Measurements from ENCODE around the gene SLC38A3. TPM values are rescaled to one million over a fixed set of nuclear protein-coding genes. Genes with fewer than 3 reads are reported as not detected.

SLC38A3 gene
- total RNA-seq, 1 donor, result not detected

DNA sequence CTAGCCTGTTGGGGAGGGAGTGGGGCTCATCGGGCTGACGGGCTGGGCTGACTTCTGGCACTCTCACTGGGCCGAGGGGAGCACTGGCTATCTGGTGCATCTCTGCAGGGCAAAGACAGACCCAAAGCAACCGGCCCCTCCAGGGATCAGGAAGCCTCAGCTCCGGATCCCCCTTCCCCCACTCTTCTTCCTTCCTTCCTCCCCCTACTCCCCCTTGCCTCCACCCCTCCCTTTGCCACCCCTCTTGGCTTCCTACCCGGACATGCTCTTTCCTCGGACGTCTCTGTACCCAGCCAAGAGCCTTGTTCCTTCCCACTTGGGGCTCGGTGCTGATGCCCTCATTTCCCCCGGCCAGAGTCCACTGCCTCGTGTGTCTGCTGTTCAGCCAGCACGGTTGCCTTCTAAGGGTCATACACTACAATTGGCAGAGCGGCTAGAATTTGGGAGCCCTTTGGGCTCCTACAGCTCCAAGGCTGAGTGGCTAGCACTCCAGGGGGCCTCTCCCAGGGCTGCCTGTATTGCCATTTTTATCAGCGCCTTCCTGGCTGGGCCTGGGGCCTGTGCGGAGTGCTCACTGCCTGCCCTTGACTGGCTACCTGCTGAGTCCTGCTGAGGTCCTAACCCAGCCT lies 39.0 kb upstream of the SLC38A3 start:
- TF ChIP-seq, protein P1, sequence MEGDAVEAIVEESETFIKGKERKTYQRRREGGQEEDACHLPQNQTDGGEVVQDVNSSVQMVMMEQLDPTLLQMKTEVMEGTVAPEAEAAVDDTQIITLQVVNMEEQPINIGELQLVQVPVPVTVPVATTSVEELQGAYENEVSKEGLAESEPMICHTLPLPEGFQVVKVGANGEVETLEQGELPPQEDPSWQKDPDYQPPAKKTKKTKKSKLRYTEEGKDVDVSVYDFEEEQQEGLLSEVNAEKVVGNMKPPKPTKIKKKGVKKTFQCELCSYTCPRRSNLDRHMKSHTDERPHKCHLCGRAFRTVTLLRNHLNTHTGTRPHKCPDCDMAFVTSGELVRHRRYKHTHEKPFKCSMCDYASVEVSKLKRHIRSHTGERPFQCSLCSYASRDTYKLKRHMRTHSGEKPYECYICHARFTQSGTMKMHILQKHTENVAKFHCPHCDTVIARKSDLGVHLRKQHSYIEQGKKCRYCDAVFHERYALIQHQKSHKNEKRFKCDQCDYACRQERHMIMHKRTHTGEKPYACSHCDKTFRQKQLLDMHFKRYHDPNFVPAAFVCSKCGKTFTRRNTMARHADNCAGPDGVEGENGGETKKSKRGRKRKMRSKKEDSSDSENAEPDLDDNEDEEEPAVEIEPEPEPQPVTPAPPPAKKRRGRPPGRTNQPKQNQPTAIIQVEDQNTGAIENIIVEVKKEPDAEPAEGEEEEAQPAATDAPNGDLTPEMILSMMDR (IDR thresholded peaks at IDR 0.05; ENCODE audit: insufficient read depth, low read depth, low read length), result no peak
- no peak overlapping the region for H3K4me3 ChIP-seq (ENCODE audit: low read depth, low read length)
- DNase-seq (ENCODE audit: low read depth), result no peak

DNA sequence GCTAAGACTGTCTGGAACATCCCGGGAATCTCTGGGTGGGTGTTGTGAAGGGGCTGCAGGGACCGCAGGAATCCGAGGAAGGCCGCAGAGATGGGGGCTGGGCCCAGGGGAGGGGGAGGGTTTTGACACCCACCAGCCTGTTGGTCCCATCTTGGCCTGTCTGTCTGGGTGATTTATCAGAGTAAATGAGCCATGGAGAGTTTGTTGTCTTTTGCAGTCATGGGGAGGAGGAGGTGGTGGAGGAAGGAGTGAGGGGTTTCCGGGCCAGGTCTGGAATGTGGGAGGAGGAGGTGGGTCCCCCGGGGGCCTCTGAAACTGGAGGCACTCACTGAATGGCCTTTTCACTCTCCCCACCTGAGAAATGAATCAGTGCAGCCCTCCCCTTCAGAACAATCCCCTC lies 38.5 kb upstream of the SLC38A3 start:
- TF ChIP-seq, protein P1 (IDR thresholded peaks at IDR 0.05; ENCODE audit: insufficient read depth, low read depth, low read length), result no peak
- no peak overlapping the region for H3K4me3 ChIP-seq (ENCODE audit: low read depth, low read length)
- DNase-seq (ENCODE audit: low read depth), result no peak

DNA sequence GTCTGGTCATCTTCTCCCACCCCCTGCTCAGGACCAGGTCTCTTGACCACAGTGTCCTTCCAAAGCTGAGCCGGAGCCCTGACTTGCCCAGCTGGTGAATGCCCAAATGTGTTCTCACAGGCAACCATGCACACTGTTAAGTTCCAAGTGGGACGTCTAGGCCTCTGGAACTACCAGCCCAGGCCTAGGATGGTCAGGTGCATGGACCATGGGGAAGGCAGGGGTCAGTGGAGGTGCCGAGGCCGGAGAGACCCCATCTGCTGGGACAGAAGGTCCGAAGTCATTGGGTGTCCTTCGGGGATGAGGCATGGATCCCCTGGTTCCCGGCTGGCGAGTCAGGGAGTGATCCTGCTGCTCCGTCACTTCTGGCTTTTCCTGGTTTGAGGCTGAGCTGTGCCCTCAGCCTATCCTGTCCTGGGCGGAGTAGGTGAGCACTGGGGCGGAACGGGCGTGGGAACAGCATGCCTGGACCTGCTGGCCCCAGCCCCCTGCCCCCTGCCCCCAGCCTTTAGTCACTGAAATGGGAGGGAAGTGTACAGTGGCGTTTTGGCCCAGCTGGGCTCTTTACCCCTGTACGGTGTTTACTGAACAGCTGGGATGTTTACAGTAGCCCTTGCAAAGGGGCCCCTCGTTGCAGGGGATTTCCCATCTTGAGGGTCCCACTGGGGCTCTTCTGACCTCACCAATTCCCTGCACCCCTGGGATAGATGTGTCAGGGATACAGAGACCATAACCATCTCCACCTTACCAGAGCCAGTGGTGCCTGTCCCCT lies 37.8 kb upstream of the SLC38A3 start:
- TF ChIP-seq, protein P1 (IDR thresholded peaks at IDR 0.05; ENCODE audit: insufficient read depth, low read depth, low read length), result no peak

DNA sequence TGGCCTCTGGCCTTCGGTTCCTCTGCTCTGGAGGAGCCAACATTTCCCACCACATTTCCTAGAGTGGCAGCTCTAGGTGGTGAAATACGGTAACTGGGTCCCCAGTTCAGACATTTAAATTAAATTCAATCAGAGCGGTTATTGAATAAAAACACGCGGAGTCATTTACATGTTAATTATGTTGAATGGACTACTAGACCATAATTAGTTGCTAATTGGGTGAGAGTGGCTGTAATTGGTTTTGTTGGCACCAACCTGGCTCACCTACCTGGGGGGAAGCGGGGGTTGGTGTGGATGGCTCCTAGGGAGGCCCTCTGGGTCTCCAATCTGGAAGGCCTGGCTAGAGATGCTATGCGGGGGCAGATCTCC lies 37.2 kb upstream of the SLC38A3 start:
- H3K4me3 ChIP-seq (ENCODE audit: low read depth, low read length), result no peak overlapping the region
- no peak for DNase-seq (ENCODE audit: low read depth)
- TF ChIP-seq, protein P1 (IDR thresholded peaks at IDR 0.05; ENCODE audit: insufficient read depth, low read depth, low read length), result no peak

More for the DNA sequence above, 37.8 kb upstream of the SLC38A3 start:
- H3K4me3 ChIP-seq (ENCODE audit: low read depth, low read length), result no peak overlapping the region
- DNase-seq (ENCODE audit: low read depth), result no peak

DNA sequence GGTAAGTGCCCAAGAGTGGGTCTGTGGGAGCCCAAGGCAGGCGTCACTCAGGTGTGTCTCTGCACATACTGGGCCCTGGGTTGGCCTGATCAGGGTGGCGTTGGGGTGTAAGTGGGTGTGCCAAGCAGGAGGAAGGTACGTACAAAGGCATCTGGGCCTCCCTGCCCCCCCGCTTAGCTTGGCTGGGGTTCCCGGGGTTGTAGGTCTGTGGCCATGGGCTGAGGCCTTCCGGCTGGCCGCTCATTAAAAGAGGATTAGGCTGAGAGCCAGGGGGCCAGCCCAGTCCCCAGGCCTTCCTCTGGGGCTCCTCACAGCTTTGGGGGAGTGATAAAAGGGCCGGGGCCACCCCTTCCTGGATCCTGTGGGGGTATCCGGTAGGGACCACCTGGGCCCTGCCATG lies 36.7 kb upstream of the SLC38A3 start:
- DNase-seq (ENCODE audit: low read depth), result no peak
- TF ChIP-seq, protein P1 (IDR thresholded peaks at IDR 0.05; ENCODE audit: insufficient read depth, low read depth, low read length), result no peak
- no peak overlapping the region for H3K4me3 ChIP-seq (ENCODE audit: low read depth, low read length)

DNA sequence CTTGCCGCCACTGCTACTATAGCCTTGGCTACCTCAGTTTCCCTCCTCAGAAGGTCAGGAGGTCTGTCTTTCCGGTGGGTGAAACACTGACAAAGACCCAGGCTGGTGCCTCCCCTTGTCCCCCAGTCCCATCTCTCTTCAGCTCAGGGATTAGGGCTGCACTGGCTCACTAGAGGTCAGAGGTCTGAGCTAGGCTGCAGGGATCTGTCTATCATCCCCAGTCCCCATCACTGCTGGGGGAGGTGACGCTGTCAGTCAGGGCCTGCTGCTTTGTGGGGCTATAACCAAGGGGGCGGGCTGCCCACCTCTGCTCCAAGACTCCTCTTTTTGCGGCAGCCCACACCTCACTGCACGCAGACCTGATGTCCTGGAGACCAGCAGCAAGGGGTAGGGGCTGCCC lies 36.3 kb upstream of the SLC38A3 start:
- TF ChIP-seq, protein P1 (IDR thresholded peaks at IDR 0.05; ENCODE audit: insufficient read depth, low read depth, low read length), result no peak
- no peak for DNase-seq (ENCODE audit: low read depth)
- no peak overlapping the region for H3K4me3 ChIP-seq (ENCODE audit: low read depth, low read length)

All from fibroblast of villous mesenchyme (primary cell).